Posterior cingulate gyrus (tissue), 11 donors: ENCODE results near the gene AQP2.

ENCODE experiments used
- DNase-seq, 10 donors: peaks; one replicate each; pipeline versions ENCODE4 v3.0.0 to v3.0.0-alpha.2; 2020 to 2021; ENCODE audit warnings: mixed read lengths in 3 of 10
- intact Hi-C: fragments of 100-400 bp; cut with DNase I; formaldehyde crosslinking; loops from one replicate; pipeline ENCODE4 v1.15.1; 2023

The AQP2 gene, protein sequence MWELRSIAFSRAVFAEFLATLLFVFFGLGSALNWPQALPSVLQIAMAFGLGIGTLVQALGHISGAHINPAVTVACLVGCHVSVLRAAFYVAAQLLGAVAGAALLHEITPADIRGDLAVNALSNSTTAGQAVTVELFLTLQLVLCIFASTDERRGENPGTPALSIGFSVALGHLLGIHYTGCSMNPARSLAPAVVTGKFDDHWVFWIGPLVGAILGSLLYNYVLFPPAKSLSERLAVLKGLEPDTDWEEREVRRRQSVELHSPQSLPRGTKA

DNA sequence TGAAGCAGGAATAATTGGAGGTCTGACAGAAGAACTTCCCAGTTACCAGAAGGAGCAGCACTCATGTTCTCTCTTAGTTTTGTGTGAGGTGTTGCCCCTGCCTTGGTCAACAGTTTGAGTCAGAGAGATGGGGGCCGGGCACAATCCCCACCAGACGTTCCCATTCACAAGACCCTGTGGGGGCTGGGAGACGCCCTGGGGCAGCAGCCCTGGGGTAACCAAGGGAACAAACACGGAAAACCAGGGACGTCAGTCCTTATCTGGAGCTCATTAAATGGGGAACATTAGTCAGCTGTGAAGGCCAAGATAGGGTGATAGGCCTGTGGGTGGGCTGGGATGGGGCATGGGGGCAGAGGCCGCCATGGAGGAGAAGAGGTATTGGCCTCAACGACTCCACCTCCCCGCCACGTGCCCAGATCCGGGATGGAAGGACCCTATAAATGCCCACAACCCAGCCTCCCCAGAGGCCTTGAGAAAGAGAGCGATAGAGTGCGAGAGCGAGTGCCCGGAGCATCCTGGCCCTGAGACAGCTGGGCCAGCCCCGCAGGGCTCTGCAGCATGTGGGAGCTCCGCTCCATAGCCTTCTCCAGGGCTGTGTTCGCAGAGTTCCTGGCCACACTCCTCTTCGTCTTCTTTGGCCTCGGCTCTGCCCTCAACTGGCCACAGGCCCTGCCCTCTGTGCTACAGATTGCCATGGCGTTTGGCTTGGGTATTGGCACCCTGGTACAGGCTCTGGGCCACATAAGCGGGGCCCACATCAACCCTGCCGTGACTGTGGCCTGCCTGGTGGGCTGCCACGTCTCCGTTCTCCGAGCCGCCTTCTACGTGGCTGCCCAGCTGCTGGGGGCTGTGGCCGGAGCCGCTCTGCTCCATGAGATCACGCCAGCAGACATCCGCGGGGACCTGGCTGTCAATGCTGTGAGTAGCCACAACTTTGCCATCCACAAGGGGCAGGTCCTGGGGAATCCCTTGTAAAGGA, at the start of gene AQP2:
TSS of gene AQP2 (plus strand) at position 465 of the 979 bp plus-strand sequence. CDS start at position 559, 94 bp downstream.
- intact Hi-C loops, result no loop called here
- peak in 4 of 10 donors; percentile 9 to 73 (median 40) for DNase-seq

DNA sequence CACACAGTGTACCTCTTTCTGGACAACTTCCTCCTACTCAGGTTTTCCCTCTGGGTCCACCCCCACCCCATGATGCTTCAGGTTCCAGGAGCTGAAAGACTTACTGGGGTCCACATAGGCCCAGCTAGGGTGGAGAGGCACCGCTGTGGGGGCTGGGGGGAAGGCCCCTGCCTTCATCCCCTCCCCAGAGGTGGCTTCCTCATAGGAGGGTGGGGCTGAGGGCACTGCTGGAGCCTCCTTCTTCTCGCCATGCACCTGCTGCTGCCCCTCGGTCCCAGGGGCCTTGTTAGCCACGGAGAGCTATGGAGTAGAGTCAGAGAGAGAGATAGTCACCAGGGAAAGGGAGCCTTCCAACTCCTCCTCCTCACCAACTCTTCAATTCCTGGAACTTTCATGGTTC, 49.5 kb upstream of the AQP2 start:
- intact Hi-C loops, result loop anchor here (5.0 kb wide), 1 partner anchor 46 kb away; no protein-coding TSS in a partner anchor

DNA sequence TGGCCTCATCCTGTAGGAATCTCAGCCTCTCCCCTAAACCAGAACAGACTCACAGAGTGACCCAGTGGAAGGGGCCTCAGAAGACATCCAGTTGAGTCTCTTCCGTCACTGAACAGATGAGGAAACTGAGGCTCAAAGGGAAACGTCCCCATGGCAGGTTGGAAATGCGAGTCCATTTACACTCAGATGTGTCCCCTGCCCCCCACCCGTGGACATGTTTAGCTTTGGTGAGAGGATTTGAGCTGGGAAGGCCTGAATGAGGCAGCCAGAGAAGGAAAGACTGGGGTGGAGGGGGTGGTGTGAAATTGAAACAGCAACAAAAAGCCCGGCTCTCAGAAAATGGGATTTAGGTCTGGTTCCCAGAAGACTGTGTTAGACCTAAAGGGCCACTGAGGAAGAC, 48.6 kb upstream of the AQP2 start:
- intact Hi-C loops, result loop anchor here (2.0 to 5.0 kb wide), 2 partner anchors 27 to 45 kb away; no protein-coding TSS in a partner anchor
- peak in 2 of 10 donors; percentile 12 to 54 for DNase-seq

More for the DNA sequence above, 49.5 kb upstream of the AQP2 start:
- peak in 3 of 10 donors; percentile 46 to 50 (median 46) for DNase-seq

DNA sequence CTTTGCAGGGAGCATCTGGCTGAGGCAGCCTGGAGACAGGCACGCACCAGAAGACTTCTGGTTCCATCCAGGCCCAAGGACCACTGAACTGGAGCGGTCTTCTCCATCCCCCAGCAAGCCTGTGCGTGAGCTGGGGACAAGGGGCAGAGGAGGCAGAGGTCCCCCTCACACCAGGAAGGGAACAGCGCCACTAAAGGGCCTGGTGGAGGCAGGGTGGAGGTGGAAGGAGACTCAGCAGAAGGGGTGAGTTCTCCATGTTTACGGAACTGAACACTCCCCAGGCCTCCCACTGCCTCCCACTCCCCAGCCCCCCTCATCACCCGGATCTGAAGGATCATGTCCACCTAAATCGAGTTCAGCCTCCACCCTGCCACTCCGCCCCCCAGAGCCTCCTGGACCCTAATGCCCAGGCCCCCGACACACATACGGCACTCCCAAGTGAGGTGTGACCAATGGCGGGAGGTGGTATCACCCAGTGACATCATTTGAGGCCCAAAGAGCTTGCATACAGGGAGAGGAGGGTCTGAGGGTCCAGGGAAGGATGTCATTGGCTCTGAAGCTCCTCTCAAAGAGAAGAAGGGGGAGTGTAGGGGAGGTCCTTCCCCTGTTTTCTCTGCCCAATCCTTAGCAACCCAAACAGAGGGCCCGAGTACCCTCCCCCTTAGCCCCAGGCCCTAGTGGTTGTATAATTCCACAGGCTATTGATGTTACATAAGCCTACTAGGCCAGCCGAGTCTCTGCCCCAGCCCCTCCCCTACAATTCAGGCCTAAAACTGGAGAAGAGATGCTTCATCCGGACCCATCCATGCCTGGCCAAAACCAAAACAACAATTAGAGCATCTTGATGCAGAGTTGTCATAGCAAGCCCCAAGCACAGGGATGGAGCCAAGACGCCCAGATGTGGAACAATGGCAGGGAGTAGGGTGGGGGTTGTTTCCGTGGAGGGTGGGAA, 47.9 kb upstream of the AQP2 start:
- intact Hi-C loops, result loop anchor here (2.0 to 5.0 kb wide), 2 partner anchors 28 to 45 kb away; no protein-coding TSS in a partner anchor
- DNase-seq, result peak; percentile 35 to 93 (median 62)

DNA sequence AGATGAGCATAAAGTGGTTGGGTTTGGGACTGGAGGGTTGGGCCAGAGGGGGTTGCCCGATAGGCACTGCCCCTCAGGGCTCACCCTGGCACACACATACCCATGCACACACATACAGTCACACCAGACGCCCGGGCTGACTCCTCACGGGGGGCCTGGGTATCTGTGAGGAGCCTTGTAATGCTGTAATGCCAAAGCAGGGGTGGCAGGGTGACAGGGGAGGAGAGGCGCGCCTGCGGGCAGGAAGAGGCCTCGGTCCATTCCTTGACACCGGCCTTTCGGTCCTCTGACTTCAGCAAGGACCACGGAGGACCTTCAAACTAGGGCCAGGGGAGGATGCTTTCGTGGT, 47.2 kb upstream of the AQP2 start:
- intact Hi-C loops, result loop anchor here (2.0 to 5.0 kb wide), 2 partner anchors 29 to 44 kb away; no protein-coding TSS in a partner anchor
- peak in 1 of 10 donors; percentile 45 for DNase-seq

DNA sequence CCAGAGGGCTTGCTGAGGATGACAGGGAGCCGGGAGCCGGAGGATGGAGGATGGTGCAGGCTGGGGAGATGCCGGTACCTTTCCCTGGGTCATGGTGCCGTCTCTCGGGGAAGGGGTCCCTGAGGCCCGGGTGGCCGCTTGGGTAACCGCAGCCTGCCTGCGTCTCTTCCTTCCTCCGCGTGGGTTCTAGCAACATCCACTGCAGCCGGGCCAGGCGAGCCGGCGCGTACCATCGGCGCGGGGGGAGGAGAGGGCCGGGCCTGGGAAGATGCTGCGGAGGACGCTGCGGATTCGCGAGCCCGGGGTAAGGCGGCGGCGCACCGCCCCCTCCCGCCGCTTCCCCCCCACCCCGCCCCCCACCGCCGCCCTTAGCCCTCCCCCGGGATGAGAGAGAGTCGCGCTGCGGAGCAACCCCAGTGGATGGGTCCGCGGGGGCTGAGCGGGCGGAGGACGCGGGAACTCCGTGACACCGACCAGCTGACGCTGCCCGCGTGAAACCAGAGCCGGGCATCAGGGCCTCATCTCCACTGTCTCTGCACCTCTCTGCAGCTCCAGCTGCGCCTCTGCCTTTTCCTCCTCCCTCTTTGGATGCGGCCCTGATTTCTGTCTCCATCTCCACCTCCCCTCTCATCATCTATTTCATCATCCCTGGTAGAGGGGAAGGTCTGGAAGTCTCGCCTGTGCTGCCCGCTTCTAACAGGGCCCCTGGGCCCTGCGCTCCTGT, 46.7 kb upstream of the AQP2 start, which contains the start of gene FAIM2:
TSS of gene FAIM2 (minus strand) at position 201 of the 724 bp plus-strand sequence. CDS start at position 93, 108 bp downstream.
- DNase-seq, result peak; percentile 86 to 99 (median 91)
- intact Hi-C loops, result loop anchor here (2.0 to 5.0 kb wide), 2 partner anchors 29 to 43 kb away; no protein-coding TSS in a partner anchor

DNA sequence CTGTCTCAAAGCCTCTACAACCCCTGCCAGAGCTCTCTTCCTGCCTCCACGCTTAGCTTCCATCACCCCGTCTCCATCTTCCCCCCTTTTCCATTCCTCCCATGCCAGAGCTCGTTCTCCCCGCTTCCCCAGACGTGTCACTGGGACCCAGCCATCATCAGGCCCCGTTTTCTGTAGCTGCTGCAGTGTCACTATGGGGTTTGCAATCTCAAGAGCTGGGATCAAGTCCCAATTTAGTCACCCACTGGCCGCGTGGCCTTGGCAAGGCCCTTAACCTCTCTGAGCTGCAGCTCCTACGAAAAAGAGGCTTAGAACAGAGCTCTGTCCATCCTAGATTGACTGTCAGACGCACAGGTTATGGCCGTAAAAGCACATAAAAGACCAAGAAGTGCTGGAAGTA, 45.9 kb upstream of the AQP2 start:
- DNase-seq, result peak in 2 of 10 donors; percentile 52 to 57
- intact Hi-C loops, result loop anchor here (5.0 kb wide), 1 partner anchor 43 kb away; no protein-coding TSS in a partner anchor

DNA sequence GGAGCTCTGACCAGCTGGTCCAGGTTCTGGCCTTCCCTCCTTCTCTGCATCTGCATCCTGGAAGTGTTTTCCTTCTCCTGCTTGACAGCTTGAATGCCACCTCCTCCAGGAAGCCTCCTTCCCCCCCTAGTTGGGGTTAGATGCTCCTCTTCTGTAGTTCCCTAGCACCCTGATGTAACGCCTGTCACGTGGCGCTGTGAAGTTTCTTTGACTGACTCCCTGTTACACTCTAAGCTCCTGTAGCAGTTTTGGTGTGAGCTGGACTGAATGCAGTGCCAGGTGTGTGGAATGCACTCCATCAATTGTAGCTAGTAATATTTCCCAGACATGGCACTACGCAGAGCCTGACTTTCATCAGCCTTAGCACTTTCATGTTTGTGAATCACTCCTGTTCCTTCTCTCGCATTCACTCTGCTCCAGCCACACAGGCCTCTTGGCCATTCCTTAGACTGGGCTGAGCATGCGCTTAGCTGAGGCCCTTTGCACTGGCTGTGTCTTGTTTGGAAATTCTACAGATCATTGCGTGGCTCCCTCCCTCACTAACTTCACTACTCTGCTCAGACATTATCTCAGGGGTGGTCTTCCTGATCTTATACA, 44.7 kb upstream of the AQP2 start:
- intact Hi-C loops, result no loop called here
- DNase-seq, result peak in 3 of 10 donors; percentile 29 to 42 (median 32)

DNA sequence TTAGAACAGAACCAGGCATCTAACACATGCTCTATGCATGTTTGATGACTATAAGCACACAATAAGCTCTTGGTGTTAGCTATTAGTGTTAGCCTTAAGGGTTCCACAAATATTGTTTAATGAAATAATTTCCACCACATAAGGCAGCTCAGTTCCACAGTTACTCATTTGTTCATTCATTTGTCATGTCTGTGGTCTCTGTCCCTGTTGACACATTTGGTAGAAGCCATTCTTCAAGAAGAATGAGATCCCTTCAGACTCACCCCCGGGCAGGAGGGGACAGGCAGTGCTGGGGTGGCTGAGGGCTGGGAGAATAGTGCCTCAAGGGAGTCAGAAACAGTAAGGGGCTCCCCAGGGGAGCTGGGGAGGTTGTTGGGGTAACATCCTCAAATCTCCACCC, 43.2 kb upstream of the AQP2 start:
- peak in 2 of 10 donors; percentile 9 to 71 for DNase-seq
- intact Hi-C loops, result no loop called here

DNA sequence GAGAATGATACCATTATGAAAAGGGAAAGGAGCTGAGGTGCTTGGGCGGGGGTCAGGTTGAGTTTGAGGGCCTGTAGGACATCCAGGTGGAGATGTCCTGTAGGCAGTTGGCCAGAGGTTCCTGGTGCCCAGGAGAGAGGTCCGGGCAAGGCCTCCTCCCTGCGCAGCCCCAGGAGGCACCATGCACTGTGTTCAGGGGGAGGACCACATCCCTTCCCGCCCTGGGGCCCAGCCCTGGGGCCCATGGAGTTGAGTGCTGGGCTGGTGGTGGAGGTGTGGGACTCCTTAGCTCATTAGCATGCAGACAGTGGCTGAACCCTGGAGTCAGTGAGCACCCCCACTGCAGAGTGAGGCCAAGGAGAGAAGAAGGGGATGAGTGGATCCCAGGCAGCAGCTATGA, 41.2 kb upstream of the AQP2 start:
- intact Hi-C loops, result no loop called here
- DNase-seq, result peak in 1 of 10 donors; percentile 41

DNA sequence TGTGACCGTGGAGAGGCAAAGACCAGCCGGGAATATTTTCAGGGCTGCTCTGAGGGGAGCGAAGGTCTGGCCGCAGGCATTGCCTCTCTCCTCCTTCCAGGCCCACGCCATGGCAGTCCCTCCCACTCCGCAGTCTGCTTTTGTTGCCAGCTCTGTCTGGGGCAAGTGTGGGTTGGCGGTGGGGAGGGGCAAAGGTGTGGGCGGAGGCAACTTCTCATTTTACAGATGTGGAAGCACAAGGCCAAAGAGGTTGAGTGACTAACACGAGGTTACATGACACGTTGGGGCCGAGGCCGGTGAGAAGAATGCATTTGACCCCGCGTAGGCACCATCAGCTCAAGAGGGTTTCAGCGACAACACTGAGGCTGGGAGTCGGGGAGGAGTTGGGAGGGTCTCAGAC, 40.7 kb upstream of the AQP2 start:
- peak in 2 of 10 donors; percentile 42 to 64 for DNase-seq
- intact Hi-C loops, result no loop called here

DNA sequence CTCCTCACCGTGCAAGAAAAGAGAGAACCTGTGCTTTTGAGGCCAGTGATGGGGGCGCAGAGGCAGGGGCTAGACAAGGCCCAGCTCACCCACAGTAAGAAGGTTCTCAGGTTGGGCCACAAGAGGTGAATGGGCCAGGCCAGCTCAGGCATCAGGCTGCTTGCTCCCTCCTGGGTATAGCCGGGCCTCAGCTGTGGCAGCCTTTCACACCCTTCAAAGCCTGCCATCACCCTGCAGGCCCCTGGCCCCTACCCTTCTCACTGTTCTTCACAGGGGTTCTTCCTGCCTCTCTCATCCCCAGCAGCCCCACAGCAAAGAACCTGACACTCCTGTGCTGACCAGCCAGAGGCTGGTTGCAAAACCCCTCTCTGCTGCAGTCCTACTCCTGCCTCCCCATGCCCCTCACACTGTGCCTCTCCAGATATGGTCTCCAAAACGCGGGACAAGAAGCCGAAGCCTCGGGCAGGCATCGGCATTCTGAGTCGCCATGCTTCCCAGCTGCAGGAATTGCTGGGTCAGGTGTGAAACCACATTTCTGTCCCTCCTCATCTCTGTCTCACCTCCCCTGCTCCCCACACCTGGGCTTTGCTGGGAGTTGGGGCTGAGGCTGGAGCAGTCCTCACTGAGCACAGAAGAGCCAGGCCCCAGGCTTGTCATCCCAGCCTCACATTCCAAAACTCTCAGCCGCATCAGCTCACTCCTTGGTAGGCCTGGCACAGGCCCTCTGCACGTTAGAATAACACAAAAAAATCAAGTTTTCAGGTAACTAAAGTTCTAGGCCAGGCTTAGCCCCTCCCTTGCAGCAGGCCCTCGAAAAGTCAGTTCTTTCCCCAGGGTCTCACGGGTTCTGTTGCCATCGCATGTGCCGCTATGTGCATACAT, 40.0 kb upstream of the AQP2 start:
- intact Hi-C loops, result no loop called here

DNA sequence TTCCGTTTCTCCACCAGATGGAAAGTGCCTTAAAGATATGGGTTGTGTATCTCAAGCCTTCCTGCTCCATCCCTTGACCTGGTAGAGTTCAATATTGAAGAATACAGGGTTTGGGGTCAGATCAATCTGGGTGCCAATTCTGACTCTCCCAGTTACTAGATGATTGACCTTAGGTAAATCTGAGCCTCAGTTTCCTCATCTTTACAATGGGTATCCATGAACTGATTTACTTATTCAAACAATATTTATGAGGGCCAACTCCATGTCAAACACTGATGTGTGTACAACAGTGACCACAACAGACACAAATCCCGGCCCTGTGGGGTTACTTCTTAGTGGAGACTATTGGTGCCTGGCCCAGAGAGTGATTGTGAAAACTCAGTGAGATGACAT, 39.3 kb upstream of the AQP2 start:
- DNase-seq, result no peak
- intact Hi-C loops, result no loop called here

More for the DNA sequence above, 40.0 kb upstream of the AQP2 start:
- DNase-seq, result peak in 2 of 10 donors; percentile 44 to 66

DNA sequence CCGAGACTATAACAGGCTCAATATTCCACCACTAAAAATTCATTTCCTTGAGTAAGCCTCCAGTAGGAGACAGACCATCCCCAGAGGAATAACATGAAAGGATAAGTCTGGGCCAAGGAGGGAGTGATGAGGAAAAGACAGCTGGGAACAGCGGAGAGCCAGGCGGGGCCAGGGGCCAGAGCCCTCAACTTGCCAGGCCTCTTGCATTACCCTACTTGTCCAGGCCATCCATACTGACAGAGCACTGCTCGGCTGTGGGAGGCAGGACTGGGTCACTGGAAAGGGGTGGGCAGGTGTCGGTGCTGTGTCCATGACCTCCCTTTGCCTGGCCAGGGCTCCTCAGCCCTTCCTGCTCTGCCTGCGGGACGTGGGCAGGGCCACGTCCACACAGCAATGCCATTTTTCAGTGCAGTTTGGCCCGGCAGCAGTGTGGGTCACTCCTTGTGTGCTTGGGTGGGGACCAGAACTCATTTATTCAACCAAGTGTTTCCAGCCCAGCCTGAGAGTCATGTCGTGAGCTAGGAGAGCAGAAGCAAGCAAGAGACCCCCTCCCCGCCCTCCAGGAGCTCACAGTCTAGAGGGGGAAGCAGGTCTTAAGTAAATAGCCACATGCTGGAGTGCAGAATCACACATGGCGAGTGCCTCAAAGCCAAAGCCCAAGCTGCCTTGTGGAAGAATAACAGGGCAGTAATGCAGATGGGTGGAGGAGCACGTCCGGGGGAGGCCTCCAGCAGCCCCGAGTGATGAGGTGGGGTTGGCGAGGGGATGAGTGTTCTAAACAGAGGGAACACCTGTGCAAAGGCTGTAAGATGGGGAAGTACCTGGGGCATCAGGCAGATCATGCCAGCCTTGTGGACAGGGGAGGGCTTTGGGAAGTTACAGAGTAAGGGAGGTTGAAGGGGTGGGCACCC, 37.9 kb upstream of the AQP2 start:
- peak in 1 of 10 donors; percentile 59 for DNase-seq

DNA sequence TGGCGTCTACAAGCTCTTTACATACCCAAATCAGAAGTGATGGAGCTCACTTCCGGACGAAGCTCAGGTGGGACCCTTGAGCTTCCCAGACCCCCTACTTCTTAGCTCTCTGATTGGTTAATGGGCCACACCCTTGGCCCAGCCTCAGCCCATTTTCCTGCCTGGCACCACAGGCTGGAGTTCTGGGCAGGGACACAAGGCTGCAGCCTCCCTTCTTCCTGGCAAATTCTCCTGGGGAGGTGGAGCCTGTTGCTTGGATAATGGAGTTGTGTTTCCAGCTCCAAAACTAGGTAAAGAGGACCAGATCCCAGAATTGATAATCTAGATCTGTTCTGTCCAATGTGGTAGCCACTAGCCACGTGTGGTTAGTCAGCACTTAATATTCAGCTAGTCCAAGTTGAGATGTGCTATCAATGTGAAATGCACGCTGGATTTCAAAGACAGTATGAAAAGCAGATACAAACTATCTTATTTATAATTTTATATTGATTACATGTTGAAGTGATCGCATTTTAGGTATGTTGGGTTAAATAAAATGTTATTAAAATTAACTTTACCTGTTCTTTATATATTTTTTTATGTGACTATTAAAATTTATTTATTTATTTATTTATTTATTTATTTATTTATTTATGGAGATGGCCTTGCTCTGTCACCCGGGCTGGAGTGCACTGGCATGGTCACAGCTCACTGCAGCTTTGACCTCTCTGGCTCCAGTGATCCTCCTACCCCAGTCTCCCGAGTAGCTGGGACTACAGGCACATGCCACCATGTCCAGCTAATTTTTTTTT, 34.2 kb upstream of the AQP2 start:
- no peak for DNase-seq
- intact Hi-C loops, result no loop called here

More for the DNA sequence above, 37.9 kb upstream of the AQP2 start:
- intact Hi-C loops, result no loop called here
